B cell (primary cell): ENCODE measurements around the gene GP1BB. TPM values are rescaled to one million over a fixed set of nuclear protein-coding genes. Genes with fewer than 3 reads are reported as not detected.

Experiments
- ATAC-seq: fragments of 200-7000 bp; cut with Tn5 transposase; one replicate; pipeline ENCODE4 v1.10.0; 2021; ENCODE audit warnings: low read depth, mild to moderate bottlenecking, moderate number of reproducible peaks, moderate library complexity
- CTCF ChIA-PET: fragments of 350-600 bp; sonication (Branson Sonifier 250); formaldehyde crosslinking; loops from one replicate; lab custom pipeline; 2021; ENCODE audit warnings: antibody characterized with exemption, inconsistent platforms; lab: Charles Lee
- POLR2A ChIA-PET: fragments of 350-600 bp; sonication (Branson Sonifier 250); formaldehyde crosslinking; loops from one replicate; lab custom pipeline; 2021; ENCODE audit warnings: antibody characterized with exemption; lab: Charles Lee
- DNase-seq: peaks from one replicate; pipeline ENCODE4 v3.0.0; 2013
- H2AFZ ChIP-seq: 2 replicates; pipeline ENCODE4 v1.6.1; 2012; ENCODE audit warnings: mild to moderate bottlenecking, low read depth, low read length; ENCODE audit not compliant: insufficient read depth, poor library complexity, severe bottlenecking
- H3K27ac ChIP-seq, 2 donors: 1 replicate in 1 of 2; 2 replicates in 1 of 2; pipeline ENCODE4 v1.5.1; 2012 to 2013; ENCODE audit warnings: low read length in 2 of 2, mild to moderate bottlenecking in 2 of 2, moderate library complexity in 1 of 2
- H3K27me3 ChIP-seq, 4 experiments: fragments of 200-600 bp in 1 of 4; sonication (generic) in 1 of 4; replicated peaks in 1 of 4; 1 replicate in 2 of 4; 2 replicates in 2 of 4; pipeline versions ENCODE4 v1.6.1 to v1.7.0; 2013 to 2016; ENCODE audit warnings: low read length in 3 of 4, mild to moderate bottlenecking in 2 of 4, mixed read lengths in 1 of 4, moderate library complexity in 1 of 4; ENCODE audit not compliant: insufficient read depth in 4 of 4, control insufficient read depth in 3 of 4; ENCODE audit errors: control extremely low read depth in 1 of 4
- H3K36me3 ChIP-seq, 2 experiments: replicated peaks in 1 of 2; 1 replicate in 1 of 2; 2 replicates in 1 of 2; pipeline versions ENCODE4 v1.6.1 to v1.7.1; 2013; ENCODE audit warnings: low read length in 1 of 2; ENCODE audit not compliant: insufficient read depth in 2 of 2, control insufficient read depth in 1 of 2; ENCODE audit errors: control extremely low read depth in 1 of 2, extremely low read depth in 1 of 2
- H3K4me1 ChIP-seq, 2 donors: fragments of 200-600 bp in 1 of 2; sonication (generic) in 1 of 2; 1 replicate in 1 of 2; 2 replicates in 1 of 2; pipeline versions ENCODE4 v1.5.1 to v1.6.1; 2013 to 2017; ENCODE audit warnings: low read length in 2 of 2; ENCODE audit not compliant: control insufficient read depth in 2 of 2, insufficient read depth in 2 of 2
- H3K4me2 ChIP-seq: replicated peaks from 2 replicates; pipeline ENCODE3; 2012; ENCODE audit warnings: mild to moderate bottlenecking, low read depth, low read length; ENCODE audit not compliant: poor library complexity, severe bottlenecking
- H3K4me3 ChIP-seq, 5 experiments: fragments of 200-600 bp in 1 of 5; sonication (generic) in 1 of 5; 1 replicate in 3 of 5; 2 replicates in 2 of 5; pipeline versions ENCODE4 v1.5.1 to v1.7.0; 2011 to 2016; ENCODE audit warnings: low read length in 4 of 5, mild to moderate bottlenecking in 4 of 5, low read depth in 2 of 5, control low read depth in 1 of 5, moderate library complexity in 1 of 5; ENCODE audit not compliant: insufficient read depth in 1 of 5; ENCODE audit errors: control extremely low read depth in 1 of 5, extremely low read depth in 1 of 5
- H3K79me2 ChIP-seq: fragments of 200-600 bp; sonication (generic); one replicate; pipeline ENCODE4 v1.6.0; 2016; ENCODE audit warnings: low read length; ENCODE audit not compliant: control insufficient read depth, insufficient read depth
- H3K9ac ChIP-seq: fragments of 200-600 bp; sonication (generic); 2 replicates; pipeline ENCODE4 v1.6.1; 2017; ENCODE audit warnings: mild to moderate bottlenecking, low read length, moderate library complexity
- H3K9me3 ChIP-seq, 3 donors: one replicate each; pipeline versions ENCODE4 v1.6.1 to v1.7.1; 2013; ENCODE audit warnings: low read length in 2 of 3; ENCODE audit not compliant: control insufficient read depth in 2 of 3, insufficient read depth in 1 of 3; ENCODE audit errors: control extremely low read depth in 1 of 3
- H4K20me1 ChIP-seq: 2 replicates; pipeline ENCODE4 v1.6.0; 2012; ENCODE audit warnings: mild to moderate bottlenecking, low read length; ENCODE audit not compliant: insufficient read depth, control insufficient read depth, poor library complexity, severe bottlenecking
- H3K27ac Mint-ChIP-seq: one replicate; pipeline ENCODE4 v1.8.0; 2021; ENCODE audit warnings: mixed read lengths
- H3K27me3 Mint-ChIP-seq: one replicate; pipeline ENCODE4 v1.8.0; 2021; ENCODE audit warnings: mixed read lengths
- H3K4me1 Mint-ChIP-seq: one replicate; pipeline ENCODE4 v1.8.0; 2021; ENCODE audit warnings: mixed read lengths
- H3K4me3 Mint-ChIP-seq: one replicate; pipeline ENCODE4 v1.8.0; 2021; ENCODE audit warnings: mixed read lengths
- H3K9me3 Mint-ChIP-seq: one replicate; pipeline ENCODE4 v1.8.0; 2022; ENCODE audit warnings: mixed read lengths; ENCODE audit not compliant: insufficient read depth
- CTCF ChIP-seq: fragments of 200-600 bp; IDR thresholded peaks from one replicate; pipeline ENCODE4 v1.8.0; 2022; ENCODE audit warnings: antibody characterized with exemption, mild to moderate bottlenecking
- EZH2 ChIP-seq: IDR thresholded peaks from 2 replicates; pipeline ENCODE4 v1.6.1; 2012; ENCODE audit warnings: borderline replicate concordance, low read depth, mild to moderate bottlenecking, moderate library complexity, low read length; ENCODE audit not compliant: insufficient read depth, poor library complexity, severe bottlenecking
- WGBS: methylation state at CpG from one replicate; pipeline ENCODE4 v1.1.5; 2013; ENCODE audit warnings: missing lambda C conversion rate; ENCODE audit not compliant: insufficient coverage; 5-methylcytosine and 5-hydroxymethylcytosine counted together
- intact Hi-C: fragments of 100-400 bp; cut with micrococcal nuclease; formaldehyde crosslinking; loops from one replicate; pipeline ENCODE4 v1.10.0; 2022
- polyA plus RNA-seq: library from polyadenylated mRNA; depleted of rRNA; stranded (reverse); fragments of >200 nt; gene quantifications from 2 replicates; pipeline ENCODE4 v1.2.3, GENCODE V29; 2012
- total RNA-seq, 2 donors: library from RNA; stranded (reverse); fragments of 120-200 nt in 1 of 2; gene quantifications; 1 replicate in 1 of 2; 2 replicates in 1 of 2; pipeline versions ENCODE4 v1.2.3 to v1.2.4, GENCODE V29; 2013 to 2022

The GP1BB gene
- total and polyA plus RNA-seq, 2 donors (not counting 1 experiment from before 2014, with no cell fraction given) = 0.31 TPM; not detected in 1

GRCh38 chr22:19737846-19738663 lies 14.7 kb downstream of the GP1BB start:
- Mint-ChIP-seq H3K27ac (no peak overlapping the region), H3K27me3 (no peaks in the 10 kb centered on the region), H3K4me3 (no peak overlapping the region), H3K4me1 (no peaks in the 10 kb centered on the region), H3K9me3 (no peaks in the 10 kb centered on the region)
- H3K79me2 ChIP-seq = no peaks in the 10 kb centered on the region
- ChIA-PET CTCF (no interaction called here), POLR2A (no interaction called here)
- TF ChIP-seq CTCF (no peak), EZH2 (no peak)
- no peak overlapping the region for H3K27ac ChIP-seq
- DNase-seq = no peak
- H3K9me3 ChIP-seq = no peaks in the 10 kb centered on the region
- no peaks in the 10 kb centered on the region for H3K36me3 ChIP-seq
- no peak overlapping the region for H3K9ac ChIP-seq
- intact Hi-C loops = no loop called here
- no peaks in the 10 kb centered on the region for H3K27me3 ChIP-seq
- no peaks in the 10 kb centered on the region for H3K4me1 ChIP-seq
- H4K20me1 ChIP-seq = no peaks in the 10 kb centered on the region
- no peak overlapping the region for H3K4me2 ChIP-seq
- WGBS = 94% methylated on average over 10 of the region's 17 CpGs
- ATAC-seq = no peak
- no peak overlapping the region for H3K4me3 ChIP-seq
- no peak overlapping the region for H2AFZ ChIP-seq

GRCh38 chr22:19738664-19739447 lies 15.5 kb downstream of the GP1BB start:
- WGBS = 84% methylated on average over 29 of the region's 31 CpGs
- H3K4me2 ChIP-seq = no peak overlapping the region
- ChIA-PET CTCF (no interaction called here), POLR2A (no interaction called here)
- H3K9me3 Mint-ChIP-seq = no peaks in the 10 kb centered on the region
- intact Hi-C loops = no loop called here
- H3K4me3 Mint-ChIP-seq = no peak overlapping the region
- H3K4me3 ChIP-seq = no peak overlapping the region
- H3K27me3 Mint-ChIP-seq = no peaks in the 10 kb centered on the region
- TF ChIP-seq CTCF = no peak
- TF ChIP-seq EZH2 = no peak
- H3K9me3 ChIP-seq = no peaks in the 10 kb centered on the region
- no peak overlapping the region for H3K27ac Mint-ChIP-seq
- H3K36me3 ChIP-seq = no peaks in the 10 kb centered on the region
- H4K20me1 ChIP-seq = no peaks in the 10 kb centered on the region
- no peak overlapping the region for H3K9ac ChIP-seq
- H3K4me1 Mint-ChIP-seq = no peaks in the 10 kb centered on the region
- H3K27ac ChIP-seq = no peak overlapping the region
- H2AFZ ChIP-seq = no peak overlapping the region
- DNase-seq = no peak
- no peaks in the 10 kb centered on the region for H3K79me2 ChIP-seq
- ATAC-seq = no peak
- H3K4me1 ChIP-seq = no peaks in the 10 kb centered on the region
- no peaks in the 10 kb centered on the region for H3K27me3 ChIP-seq
